ENCODE data around the gene TRUB1.

The TRUB1 gene

DNA sequence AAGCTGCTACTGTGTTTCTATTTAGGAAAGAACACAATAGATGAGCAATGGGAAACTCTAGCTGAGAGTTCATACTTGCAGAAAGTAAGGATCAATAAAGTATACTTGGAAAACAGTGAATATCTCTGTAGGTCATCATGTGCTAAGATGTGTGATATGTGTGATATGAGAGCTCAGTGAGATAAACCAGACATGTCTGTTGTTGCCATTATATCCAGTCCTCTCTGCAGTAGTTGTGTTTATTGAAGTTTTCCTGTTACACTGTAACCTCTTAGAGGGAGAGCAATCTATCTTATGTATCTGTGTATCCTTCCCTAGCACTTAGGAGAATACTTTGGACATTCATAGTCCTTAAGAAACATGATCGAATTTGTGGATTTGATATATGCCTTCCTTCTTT lies 19.1 kb downstream of the TRUB1 start:
- Histone ChIP-seq H3K4me3 (ENCODE audit: insufficient read length, low read depth) (no peak overlapping the region), H3K27me3 (ENCODE audit: insufficient read depth, insufficient read length) (no peaks in the 10 kb centered on the region), H3K4me1 (ENCODE audit: insufficient read depth, insufficient read length) (no peaks in the 10 kb centered on the region), H3K9me3 (ENCODE audit: insufficient read depth, low read length) (no peaks in the 10 kb centered on the region), H3K36me3 (ENCODE audit: insufficient read depth, insufficient read length, low read length) (peaks cover 23% of the 10 kb centered on the region), H3K9ac (ENCODE audit: insufficient read length, low read depth) (no peak overlapping the region)
- TF ChIP-seq SUZ12 (IDR thresholded peaks at IDR 0.05; ENCODE audit: extremely low read depth, insufficient read depth, insufficient read length) (no peak), ZNF274 (IDR thresholded peaks at IDR 0.05; ENCODE audit: low read depth, low read length) (no peak)
- DNase-seq (ENCODE audit: low read depth, low spot score) = no peak

DNA sequence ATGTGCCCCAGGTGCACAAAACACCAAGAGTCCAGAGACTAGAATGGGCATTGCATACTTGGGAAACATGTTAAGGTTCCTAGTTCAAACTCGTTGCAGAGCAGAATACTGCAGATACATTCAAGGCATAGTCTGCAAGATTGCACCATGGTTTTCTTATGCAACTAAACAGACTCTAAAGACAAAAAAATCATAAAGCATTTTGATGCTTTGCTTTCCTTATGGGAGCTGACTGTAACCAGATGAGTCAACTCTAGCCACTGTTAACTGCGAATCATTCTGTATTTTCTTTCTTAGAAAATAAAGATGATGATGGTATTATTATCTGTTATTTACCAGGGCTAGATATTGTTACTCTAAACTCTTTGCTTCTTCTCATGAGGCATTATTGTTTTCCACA lies 19.7 kb downstream of the TRUB1 start:
- no peak for DNase-seq (ENCODE audit: low read depth, low spot score)
- no peaks in the 10 kb centered on the region for H3K4me1 ChIP-seq (ENCODE audit: insufficient read depth, insufficient read length)
- H3K4me3 ChIP-seq (ENCODE audit: insufficient read length, low read depth) = no peak overlapping the region
- H3K9me3 ChIP-seq (ENCODE audit: insufficient read depth, low read length) = no peaks in the 10 kb centered on the region
- H3K9ac ChIP-seq (ENCODE audit: insufficient read length, low read depth) = no peak overlapping the region
- H3K27me3 ChIP-seq (ENCODE audit: insufficient read depth, insufficient read length) = no peaks in the 10 kb centered on the region
- no peak for TF ChIP-seq ZNF274 (IDR thresholded peaks at IDR 0.05; ENCODE audit: low read depth, low read length)
- TF ChIP-seq YY1 (IDR thresholded peaks at IDR 0.05; ENCODE audit: insufficient read depth, insufficient read length) = no peak
- TF ChIP-seq SUZ12 (IDR thresholded peaks at IDR 0.05; ENCODE audit: extremely low read depth, insufficient read depth, insufficient read length) = no peak
- peaks cover 28% of the 10 kb centered on the region for H3K36me3 ChIP-seq (ENCODE audit: insufficient read depth, insufficient read length, low read length)

DNA sequence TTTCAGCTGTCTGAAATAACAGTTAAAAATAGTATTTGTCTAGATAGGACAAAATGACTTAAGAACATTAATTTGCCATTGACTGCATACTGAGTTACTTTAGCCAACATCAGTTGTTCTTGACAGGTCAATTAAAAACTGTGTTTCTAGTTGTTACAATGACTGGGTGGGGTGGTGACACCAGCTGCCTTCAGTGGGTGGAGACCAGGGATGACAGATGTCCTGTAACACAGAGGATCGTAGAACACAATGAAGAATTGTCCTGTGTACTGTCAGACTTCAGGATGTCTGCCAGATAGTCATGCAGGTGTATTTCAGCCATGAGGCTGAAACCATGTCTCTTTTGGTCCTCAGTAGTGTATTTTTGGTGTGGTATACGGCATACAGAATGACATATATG lies 24.4 kb downstream of the TRUB1 start:
- no peaks in the 10 kb centered on the region for H3K9me3 ChIP-seq (ENCODE audit: insufficient read depth, low read length)
- H3K4me1 ChIP-seq (ENCODE audit: insufficient read depth, insufficient read length) = no peaks in the 10 kb centered on the region
- no peak overlapping the region for H3K4me3 ChIP-seq (ENCODE audit: insufficient read length, low read depth)
- no peak overlapping the region for H3K9ac ChIP-seq (ENCODE audit: insufficient read length, low read depth)
- H3K36me3 ChIP-seq (ENCODE audit: insufficient read depth, insufficient read length, low read length) = peaks cover 26% of the 10 kb centered on the region
- TF ChIP-seq ZNF274 (IDR thresholded peaks at IDR 0.05; ENCODE audit: low read depth, low read length) (no peak), YY1 (IDR thresholded peaks at IDR 0.05; ENCODE audit: insufficient read depth, insufficient read length) (no peak), SUZ12 (IDR thresholded peaks at IDR 0.05; ENCODE audit: extremely low read depth, insufficient read depth, insufficient read length) (no peak)
- no peaks in the 10 kb centered on the region for H3K27me3 ChIP-seq (ENCODE audit: insufficient read depth, insufficient read length)
- no peak for DNase-seq (ENCODE audit: low read depth, low spot score)

DNA sequence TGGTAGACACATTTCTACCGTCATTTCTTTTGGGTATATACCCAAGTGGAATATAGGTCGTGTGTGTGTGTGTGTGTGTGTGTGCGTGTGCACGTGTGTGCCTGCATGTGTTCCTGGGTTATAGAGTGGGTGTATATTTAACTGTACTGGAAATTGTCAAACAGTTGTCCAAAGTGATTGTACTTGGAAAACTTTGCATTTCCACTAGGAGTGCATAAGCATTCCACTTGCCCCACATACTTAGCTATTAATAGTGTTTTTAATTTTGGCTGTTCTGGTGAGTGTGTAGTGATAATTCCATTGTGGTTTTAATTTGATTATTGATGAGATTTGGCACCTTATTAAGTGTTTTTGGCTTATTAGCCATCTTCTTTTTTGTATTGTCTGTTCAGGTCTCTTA lies 25.9 kb downstream of the TRUB1 start:
- H3K9ac ChIP-seq (ENCODE audit: insufficient read length, low read depth) = no peak overlapping the region
- no peak for TF ChIP-seq YY1 (IDR thresholded peaks at IDR 0.05; ENCODE audit: insufficient read depth, insufficient read length)
- DNase-seq (ENCODE audit: low read depth, low spot score) = no peak
- no peaks in the 10 kb centered on the region for H3K4me1 ChIP-seq (ENCODE audit: insufficient read depth, insufficient read length)
- no peaks in the 10 kb centered on the region for H3K9me3 ChIP-seq (ENCODE audit: insufficient read depth, low read length)
- H3K4me3 ChIP-seq (ENCODE audit: insufficient read length, low read depth) = no peak overlapping the region
- peaks cover 23% of the 10 kb centered on the region for H3K36me3 ChIP-seq (ENCODE audit: insufficient read depth, insufficient read length, low read length)
- no peaks in the 10 kb centered on the region for H3K27me3 ChIP-seq (ENCODE audit: insufficient read depth, insufficient read length)

DNA sequence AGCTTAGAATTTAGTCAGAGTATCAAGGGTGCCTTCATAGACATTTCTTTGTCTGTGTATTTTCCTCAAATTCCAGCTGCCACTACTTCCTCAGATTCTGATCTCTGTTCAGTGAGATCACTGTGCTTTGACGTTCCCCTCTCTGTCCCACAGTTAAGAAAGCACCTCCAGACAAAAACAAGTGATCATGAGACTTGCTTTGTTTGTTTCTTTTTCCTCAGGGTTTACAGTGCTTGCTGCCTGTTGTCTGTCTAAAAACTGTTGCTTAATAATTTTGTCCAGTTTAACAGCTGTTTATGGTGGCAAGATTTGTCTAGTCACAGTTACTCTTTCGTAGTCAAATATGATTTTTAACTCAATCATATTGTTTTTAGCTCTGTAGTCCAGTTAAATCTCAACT lies 29.1 kb downstream of the TRUB1 start:
- H3K4me3 ChIP-seq (ENCODE audit: insufficient read length, low read depth) = no peak overlapping the region
- no peaks in the 10 kb centered on the region for H3K27me3 ChIP-seq (ENCODE audit: insufficient read depth, insufficient read length)
- H3K36me3 ChIP-seq (ENCODE audit: insufficient read depth, insufficient read length, low read length) = peaks cover 13% of the 10 kb centered on the region
- no peaks in the 10 kb centered on the region for H3K4me1 ChIP-seq (ENCODE audit: insufficient read depth, insufficient read length)
- no peak for TF ChIP-seq ZNF274 (IDR thresholded peaks at IDR 0.05; ENCODE audit: low read depth, low read length)
- TF ChIP-seq YY1 (IDR thresholded peaks at IDR 0.05; ENCODE audit: insufficient read depth, insufficient read length) = no peak
- no peak for TF ChIP-seq SUZ12 (IDR thresholded peaks at IDR 0.05; ENCODE audit: extremely low read depth, insufficient read depth, insufficient read length)
- H3K9me3 ChIP-seq (ENCODE audit: insufficient read depth, low read length) = no peaks in the 10 kb centered on the region
- H3K9ac ChIP-seq (ENCODE audit: insufficient read length, low read depth) = no peak overlapping the region
- no peak for DNase-seq (ENCODE audit: low read depth, low spot score)

DNA sequence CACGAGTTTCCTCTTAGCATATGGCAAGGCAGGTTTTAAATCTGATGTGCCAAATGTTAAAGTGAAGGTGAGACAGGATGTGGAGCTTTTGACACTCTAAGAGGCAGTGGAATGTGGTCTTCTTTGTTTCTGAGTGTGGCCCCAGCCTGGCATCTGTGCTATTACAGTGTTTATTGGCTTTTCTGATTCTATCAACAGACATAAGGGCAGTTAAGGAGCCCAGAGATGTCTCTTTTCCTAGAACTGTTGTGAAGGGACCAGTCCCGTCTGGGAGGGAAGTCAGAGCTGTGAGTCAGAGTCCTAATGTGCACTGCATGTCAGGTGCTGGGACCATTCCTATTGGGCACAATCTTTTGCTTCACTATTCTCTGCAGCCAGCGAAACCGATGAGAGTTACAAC lies 32.5 kb downstream of the TRUB1 start:
- Histone ChIP-seq H3K36me3 (ENCODE audit: insufficient read depth, insufficient read length, low read length) (peaks cover 17% of the 10 kb centered on the region), H3K4me1 (ENCODE audit: insufficient read depth, insufficient read length) (no peaks in the 10 kb centered on the region), H3K27me3 (ENCODE audit: insufficient read depth, insufficient read length) (no peaks in the 10 kb centered on the region), H3K9ac (ENCODE audit: insufficient read length, low read depth) (no peak overlapping the region), H3K4me3 (ENCODE audit: insufficient read length, low read depth) (no peak overlapping the region), H3K9me3 (ENCODE audit: insufficient read depth, low read length) (no peaks in the 10 kb centered on the region)
- peak; percentile 2 for DNase-seq (ENCODE audit: low read depth, low spot score)
- TF ChIP-seq ZNF274 (IDR thresholded peaks at IDR 0.05; ENCODE audit: low read depth, low read length) (no peak), SUZ12 (IDR thresholded peaks at IDR 0.05; ENCODE audit: extremely low read depth, insufficient read depth, insufficient read length) (no peak), YY1 (IDR thresholded peaks at IDR 0.05; ENCODE audit: insufficient read depth, insufficient read length) (no peak)

DNA sequence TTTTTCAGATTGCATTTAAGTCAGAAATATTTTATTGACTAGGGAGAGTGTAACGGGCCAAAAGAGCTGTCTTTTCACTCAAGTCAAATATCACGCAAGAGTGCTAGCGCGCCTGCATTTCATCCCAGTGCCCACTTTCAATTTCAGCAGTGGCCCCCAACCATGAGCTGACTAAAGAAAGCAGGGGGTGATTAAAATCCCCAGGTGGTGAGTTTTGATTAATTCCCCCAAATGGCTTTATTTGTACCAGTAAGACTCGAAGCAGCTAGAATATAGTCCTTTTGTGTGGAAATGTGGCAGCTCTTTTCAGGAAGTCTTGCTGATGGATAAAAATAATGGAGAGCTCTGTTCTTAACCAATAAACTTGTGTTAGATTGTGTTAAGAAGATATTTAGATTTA lies 35.3 kb downstream of the TRUB1 start:
- H3K9ac ChIP-seq (ENCODE audit: insufficient read length, low read depth) = no peak overlapping the region
- no peaks in the 10 kb centered on the region for H3K9me3 ChIP-seq (ENCODE audit: insufficient read depth, low read length)
- no peaks in the 10 kb centered on the region for H3K27me3 ChIP-seq (ENCODE audit: insufficient read depth, insufficient read length)
- H3K4me3 ChIP-seq (ENCODE audit: insufficient read length, low read depth) = no peak overlapping the region
- no peaks in the 10 kb centered on the region for H3K4me1 ChIP-seq (ENCODE audit: insufficient read depth, insufficient read length)
- H3K36me3 ChIP-seq (ENCODE audit: insufficient read depth, insufficient read length, low read length) = peaks cover 17% of the 10 kb centered on the region
- TF ChIP-seq YY1 (IDR thresholded peaks at IDR 0.05; ENCODE audit: insufficient read depth, insufficient read length) (no peak), ZNF274 (IDR thresholded peaks at IDR 0.05; ENCODE audit: low read depth, low read length) (no peak), SUZ12 (IDR thresholded peaks at IDR 0.05; ENCODE audit: extremely low read depth, insufficient read depth, insufficient read length) (no peak)
- DNase-seq (ENCODE audit: low read depth, low spot score) = no peak

DNA sequence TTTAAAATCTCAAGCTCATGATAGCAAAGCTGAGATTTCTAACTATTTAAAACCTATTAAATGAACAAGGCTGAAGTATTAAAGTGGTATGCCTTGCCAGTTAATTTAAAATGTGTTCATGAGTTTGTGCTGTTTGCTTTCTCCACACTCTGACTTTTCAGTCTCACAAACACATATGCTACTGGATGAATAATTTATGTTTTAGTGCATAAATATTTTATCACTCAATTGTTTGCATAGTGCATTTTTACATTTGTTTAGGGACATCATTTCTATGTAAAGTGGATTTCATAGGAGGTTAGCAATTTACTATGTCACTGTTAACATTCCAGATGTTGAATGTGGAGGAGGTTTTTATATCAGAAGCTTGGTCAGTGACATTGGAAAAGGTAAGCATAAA lies 36.0 kb downstream of the TRUB1 start:
- H3K4me1 ChIP-seq (ENCODE audit: insufficient read depth, insufficient read length) = no peaks in the 10 kb centered on the region
- H3K27me3 ChIP-seq (ENCODE audit: insufficient read depth, insufficient read length) = no peaks in the 10 kb centered on the region
- H3K36me3 ChIP-seq (ENCODE audit: insufficient read depth, insufficient read length, low read length) = peaks cover 17% of the 10 kb centered on the region
- no peak overlapping the region for H3K9ac ChIP-seq (ENCODE audit: insufficient read length, low read depth)
- TF ChIP-seq YY1 (IDR thresholded peaks at IDR 0.05; ENCODE audit: insufficient read depth, insufficient read length) (no peak), ZNF274 (IDR thresholded peaks at IDR 0.05; ENCODE audit: low read depth, low read length) (no peak), SUZ12 (IDR thresholded peaks at IDR 0.05; ENCODE audit: extremely low read depth, insufficient read depth, insufficient read length) (no peak)
- no peak overlapping the region for H3K4me3 ChIP-seq (ENCODE audit: insufficient read length, low read depth)
- no peaks in the 10 kb centered on the region for H3K9me3 ChIP-seq (ENCODE audit: insufficient read depth, low read length)
- no peak for DNase-seq (ENCODE audit: low read depth, low spot score)
